PC-3 (cell line): ENCODE results near the gene NECAB2. TPM values are rescaled to one million over a fixed set of nuclear protein-coding genes. Genes with fewer than 3 reads are reported as not detected.

Experiments used
- ATAC-seq: fragments of 200-7000 bp; cut with Tn5 transposase; 2 replicates; pipeline ENCODE4 v1.9.1; 2020; ENCODE audit warnings: mild to moderate bottlenecking, moderate library complexity
- BruUV-seq: library from RNA; stranded (reverse); fragments of 400-500 nt; replicated peaks from 2 replicates; lab custom pipeline; 2021; lab: Mats Ljungman, UMichigan
- CTCF ChIA-PET: fragments of 300-600 bp; sonication (Branson Sonifier 250); formaldehyde crosslinking; loops from one replicate; lab custom pipeline; 2022; ENCODE audit warnings: antibody characterized with exemption; lab: Charles Lee
- POLR2A ChIA-PET: fragments of 300-600 bp; sonication (Branson Sonifier 250); formaldehyde crosslinking; loops from one replicate; lab custom pipeline; 2022; ENCODE audit warnings: antibody characterized with exemption; ENCODE audit not compliant: unreplicated experiment; lab: Charles Lee
- DNase-seq: peaks from one replicate; pipeline ENCODE4 v3.0.0-alpha.2; 2015
- H2AFZ ChIP-seq: fragments of 300-600 bp; sonication (generic); 2 replicates; pipeline ENCODE4 v1.6.0; 2016; ENCODE audit warnings: antibody characterized with exemption, low read length
- H3F3A ChIP-seq: fragments of 300-600 bp; sonication (generic); one replicate; pipeline ENCODE4 v1.6.0; 2017; ENCODE audit warnings: antibody characterized with exemption, low read length, control low read depth, mild to moderate bottlenecking; ENCODE audit not compliant: unreplicated experiment
- H3K27ac ChIP-seq: fragments of 300-600 bp; sonication (generic); 2 replicates; pipeline ENCODE4 v1.5.1; 2016; ENCODE audit warnings: mild to moderate bottlenecking, low read length
- H3K27me3 ChIP-seq: fragments of 300-600 bp; sonication (generic); 2 replicates; pipeline ENCODE4 v1.6.1; 2016; ENCODE audit warnings: low read length, mixed read lengths
- H3K36me3 ChIP-seq: fragments of 300-600 bp; sonication (generic); 2 replicates; pipeline ENCODE4 v1.6.1; 2016; ENCODE audit warnings: low read depth, mixed run types, low read length, mixed read lengths
- H3K4me1 ChIP-seq: fragments of 300-600 bp; sonication (generic); 2 replicates; pipeline ENCODE4 v1.5.1; 2016; ENCODE audit warnings: low read length; ENCODE audit not compliant: insufficient read depth
- H3K4me2 ChIP-seq: fragments of 300-600 bp; sonication (generic); 2 replicates; pipeline ENCODE4 v1.6.0; 2016; ENCODE audit warnings: low read length
- H3K4me3 ChIP-seq: fragments of 300-600 bp; sonication (generic); 2 replicates; pipeline ENCODE4 v1.5.1; 2016; ENCODE audit warnings: mild to moderate bottlenecking, low read length, mixed read lengths
- H3K79me2 ChIP-seq: fragments of 300-600 bp; sonication (generic); 2 replicates; pipeline ENCODE4 v1.6.1; 2017; ENCODE audit warnings: low read length, mixed read lengths
- H3K9ac ChIP-seq: fragments of 300-600 bp; sonication (generic); 2 replicates; pipeline ENCODE4 v1.6.0; 2016; ENCODE audit warnings: mild to moderate bottlenecking, low read length
- H3K9me2 ChIP-seq: fragments of 300-600 bp; sonication (generic); replicated peaks from 2 replicates; pipeline ENCODE4 v1.6.1; 2016; ENCODE audit warnings: mixed run types, low read length, mixed read lengths
- H3K9me3 ChIP-seq: fragments of 300-600 bp; sonication (generic); 2 replicates; pipeline ENCODE4 v1.6.1; 2016; ENCODE audit warnings: low read length, mixed read lengths
- H4K20me1 ChIP-seq: fragments of 300-600 bp; sonication (generic); 2 replicates; pipeline ENCODE4 v1.6.1; 2016; ENCODE audit warnings: low read length, mixed read lengths
- CTCF ChIP-seq: fragments of 300-600 bp; sonication (generic); conservative IDR thresholded peaks from 2 replicates; pipeline ENCODE4 v1.5.1; 2017; ENCODE audit warnings: antibody characterized with exemption, low read depth, mild to moderate bottlenecking, low read length
- EZH2 ChIP-seq: fragments of 300-600 bp; sonication (generic); IDR thresholded peaks from one replicate; pipeline ENCODE4 v1.6.1; 2017; ENCODE audit warnings: antibody characterized with exemption, mild to moderate bottlenecking, low read length; ENCODE audit not compliant: unreplicated experiment
- EZH2phosphoT487 ChIP-seq: fragments of 300-600 bp; sonication (generic); IDR thresholded peaks from 2 replicates; pipeline ENCODE4 v1.6.1; 2018; ENCODE audit warnings: mild to moderate bottlenecking, antibody characterized with exemption, low read length, borderline replicate concordance
- intact Hi-C: fragments of 100-400 bp; cut with micrococcal nuclease; formaldehyde crosslinking; loops from 2 replicates; pipeline ENCODE4 v1.9.0; 2023
- total RNA-seq: library from RNA; depleted of rRNA; stranded (reverse); fragments of >200 nt; gene quantifications from 2 replicates; pipeline ENCODE4 v1.2.3, GENCODE V29; 2014

Gene NECAB2
- total RNA-seq, 1 experiment from 2014 or later = 0.22 TPM

- Histone ChIP-seq H3K9me2 (no peaks in the 10 kb centered on the region), H3K4me1 (peaks cover 10% of the 10 kb centered on the region), H4K20me1 (no peaks in the 10 kb centered on the region), H3K79me2 (no peaks in the 10 kb centered on the region), H3K4me3 (no peak overlapping the region), H3K27me3 (no peaks in the 10 kb centered on the region), H3F3A (no peaks in the 10 kb centered on the region), H3K9me3 (no peaks in the 10 kb centered on the region), H3K27ac (no peak overlapping the region), H3K4me2 (no peak overlapping the region), H3K9ac (no peak overlapping the region), H2AFZ (no peak overlapping the region), H3K36me3 (no peaks in the 10 kb centered on the region)
- intact Hi-C loops = no loop called here
- BruUV-seq = no TSS peak
- CTCF ChIA-PET = no interaction called here
- ATAC-seq (no peak), DNase-seq (no peak)
- TF ChIP-seq EZH2phosphoT487 (no peak), CTCF (no peak), EZH2 (no peak)
- POLR2A ChIA-PET = no interaction called here
Measured at GRCh38 chr16:83923581-83924365, 44.3 kb upstream of the NECAB2 start.

GRCh38 chr16:83924686-83925085 is 43.4 kb upstream of the NECAB2 start:
- Histone ChIP-seq H3K4me1 (peaks cover 10% of the 10 kb centered on the region), H3K9me2 (no peaks in the 10 kb centered on the region), H3K27me3 (no peaks in the 10 kb centered on the region), H3K9ac (no peak overlapping the region), H4K20me1 (no peaks in the 10 kb centered on the region), H3K4me2 (no peak overlapping the region), H3F3A (no peaks in the 10 kb centered on the region), H3K27ac (no peak overlapping the region), H2AFZ (no peak overlapping the region), H3K4me3 (no peak overlapping the region), H3K79me2 (no peaks in the 10 kb centered on the region), H3K9me3 (no peaks in the 10 kb centered on the region), H3K36me3 (no peaks in the 10 kb centered on the region)
- POLR2A ChIA-PET = no interaction called here
- CTCF ChIA-PET = no interaction called here
- ATAC-seq = no peak
- BruUV-seq = no TSS peak
- no peak for TF ChIP-seq CTCF
- TF ChIP-seq EZH2phosphoT487 = no peak
- TF ChIP-seq EZH2 = no peak
- intact Hi-C loops = no loop called here
- DNase-seq = no peak
